HG02938 (cell line): Measurements from ENCODE around the gene REEP3.
"Not testable (repeated sequence)": the region's sequence is repeated elsewhere in the genome, so short reads cannot be mapped to it uniquely, and the experiment has no call there.

ENCODE experiments used
- ATAC-seq: cut with Tn5 transposase; IDR thresholded peaks from one replicate; pipeline ENCODE4 v1.9.1; 2021; ENCODE audit warnings: mild to moderate bottlenecking, moderate library complexity; ENCODE audit not compliant: unreplicated experiment

The REEP3 gene

GRCh38 chr10:63661347-63661746 is 140.1 kb downstream of the REEP3 start:
- ATAC-seq = no peak

GRCh38 chr10:63664341-63664885 is 143.2 kb downstream of the REEP3 start:
- ATAC-seq = no peak

GRCh38 chr10:63665006-63665580 is 143.9 kb downstream of the REEP3 start:
- ATAC-seq = not testable (repeated sequence)

- no peak for ATAC-seq
Measured at GRCh38 chr10:63665670-63666134, 144.5 kb downstream of the REEP3 start.

- no peak for ATAC-seq
Measured at GRCh38 chr10:63666836-63667383, 145.7 kb downstream of the REEP3 start.

GRCh38 chr10:63667596-63668480 is 146.6 kb downstream of the REEP3 start:
- ATAC-seq = no peak

- peak; percentile 59 for ATAC-seq
Measured at GRCh38 chr10:63670291-63670898, 149.2 kb downstream of the REEP3 start.

- ATAC-seq = no peak
Measured at GRCh38 chr10:63671317-63671937, 150.2 kb downstream of the REEP3 start.

GRCh38 chr10:63672491-63672890 is 151.3 kb downstream of the REEP3 start:
- no peak for ATAC-seq

GRCh38 chr10:63673246-63673645 is 152.0 kb downstream of the REEP3 start:
- no peak for ATAC-seq

GRCh38 chr10:63673846-63674245 is 152.6 kb downstream of the REEP3 start:
- no peak for ATAC-seq
